ENCODE measurements around the gene SLC2A9. TPM values are rescaled to one million over a fixed set of nuclear protein-coding genes. Genes with fewer than 3 reads are reported as not detected.

SLC2A9 gene
- polyA plus RNA-seq, 1 donor from 2014 or later: not detected

- H3K36me3 ChIP-seq (ENCODE audit: insufficient read depth, low read length): no peaks in the 10 kb centered on the region
- H3K4me3 ChIP-seq (ENCODE audit: low read length): no peak overlapping the region
- H3F3A ChIP-seq (ENCODE audit: insufficient read depth, low read length, poor library complexity, severe bottlenecking): no peaks in the 10 kb centered on the region
- H4K20me1 ChIP-seq (ENCODE audit: insufficient read depth): no peaks in the 10 kb centered on the region
- no peak overlapping the region for H3K9ac ChIP-seq (ENCODE audit: low read length)
- H3K4me2 ChIP-seq (ENCODE audit: low read length): no peak overlapping the region
- H3K9me2 ChIP-seq (ENCODE audit: insufficient read depth, low read length): no peaks in the 10 kb centered on the region
- no peak overlapping the region for H3K27ac ChIP-seq (ENCODE audit: low read length)
- no peak overlapping the region for H2AFZ ChIP-seq (ENCODE audit: low read depth, low read length)
- no peaks in the 10 kb centered on the region for H3K9me3 ChIP-seq (ENCODE audit: low read length)
- H3K27me3 ChIP-seq (ENCODE audit: insufficient read depth, low read depth, low read length): no peaks in the 10 kb centered on the region
- no peaks in the 10 kb centered on the region for H3K79me2 ChIP-seq (replicated peaks; ENCODE audit: insufficient read depth, low read length)
- TF ChIP-seq EZH2 (IDR thresholded peaks at IDR 0.05; ENCODE audit: borderline replicate concordance, insufficient read depth, low read length, poor library complexity, severe bottlenecking) (no peak), TAF1 (IDR thresholded peaks at IDR 0.05; ENCODE audit: low read depth) (no peak), POLR2AphosphoS5 (IDR thresholded peaks at IDR 0.05) (no peak), CTCF (IDR thresholded peaks at IDR 0.05; ENCODE audit: poor library complexity, severe bottlenecking) (no peak), MXI1 (conservative IDR thresholded peaks at IDR 0.05; ENCODE audit: poor library complexity, severe bottlenecking) (no peak), REST (IDR thresholded peaks at IDR 0.05; ENCODE audit: borderline replicate concordance) (no peak), RAD21 (conservative IDR thresholded peaks at IDR 0.05) (no peak), SMC3 (conservative IDR thresholded peaks at IDR 0.05; ENCODE audit: poor library complexity) (no peak), EP300 (conservative IDR thresholded peaks at IDR 0.05; ENCODE audit: poor library complexity, severe bottlenecking) (no peak)
These were observed 196.2 kb downstream of the SLC2A9 start for GRCh38 chr4:9825049-9825448.

- H3K36me3 ChIP-seq (ENCODE audit: insufficient read depth, low read length): no peaks in the 10 kb centered on the region
- H3K9me3 ChIP-seq (ENCODE audit: low read length): no peaks in the 10 kb centered on the region
- no peaks in the 10 kb centered on the region for H3K9me2 ChIP-seq (ENCODE audit: insufficient read depth, low read length)
- H3K9ac ChIP-seq (ENCODE audit: low read length): no peak overlapping the region
- H3K27ac ChIP-seq (ENCODE audit: low read length): no peak overlapping the region
- H3F3A ChIP-seq (ENCODE audit: insufficient read depth, low read length, poor library complexity, severe bottlenecking): no peaks in the 10 kb centered on the region
- H3K4me2 ChIP-seq (ENCODE audit: low read length): no peak overlapping the region
- H3K4me3 ChIP-seq (ENCODE audit: low read length): no peak overlapping the region
- H3K27me3 ChIP-seq (ENCODE audit: insufficient read depth, low read depth, low read length): no peaks in the 10 kb centered on the region
- no peak for TF ChIP-seq SMC3 (conservative IDR thresholded peaks at IDR 0.05; ENCODE audit: poor library complexity)
- TF ChIP-seq REST (IDR thresholded peaks at IDR 0.05; ENCODE audit: borderline replicate concordance): no peak
- TF ChIP-seq RAD21 (conservative IDR thresholded peaks at IDR 0.05): no peak
- TF ChIP-seq EZH2 (IDR thresholded peaks at IDR 0.05; ENCODE audit: borderline replicate concordance, insufficient read depth, low read length, poor library complexity, severe bottlenecking): no peak
- no peak for TF ChIP-seq CTCF (IDR thresholded peaks at IDR 0.05; ENCODE audit: poor library complexity, severe bottlenecking)
- TF ChIP-seq MXI1 (conservative IDR thresholded peaks at IDR 0.05; ENCODE audit: poor library complexity, severe bottlenecking): no peak
- no peak for TF ChIP-seq TAF1 (IDR thresholded peaks at IDR 0.05; ENCODE audit: low read depth)
- no peak for TF ChIP-seq EP300 (conservative IDR thresholded peaks at IDR 0.05; ENCODE audit: poor library complexity, severe bottlenecking)
- TF ChIP-seq POLR2AphosphoS5 (IDR thresholded peaks at IDR 0.05): no peak
- no peaks in the 10 kb centered on the region for H4K20me1 ChIP-seq (ENCODE audit: insufficient read depth)
- H2AFZ ChIP-seq (ENCODE audit: low read depth, low read length): no peak overlapping the region
- no peaks in the 10 kb centered on the region for H3K79me2 ChIP-seq (replicated peaks; ENCODE audit: insufficient read depth, low read length)
These were observed 201.0 kb downstream of the SLC2A9 start for GRCh38 chr4:9820343-9820742.
